Left renal cortex interstitium (tissue), 4 donors: ENCODE data around the gene DAPK1. TPM values are rescaled to one million over a fixed set of nuclear protein-coding genes. Genes with fewer than 3 reads are reported as not detected.

Experiments
- DNase-seq, 4 donors: peaks; one replicate each; pipeline ENCODE4 v3.0.0-alpha.2; 2013; ENCODE audit warnings: low read depth in 4 of 4, low spot score in 2 of 4, missing footprints in 1 of 4
- polyA plus RNA-seq, 4 donors: library from polyadenylated mRNA; unstranded; fragments of 120-200 nt; gene quantifications; one replicate each; pipeline ENCODE4 v1.2.1, GENCODE V29; 2013; ENCODE audit not compliant: insufficient read length in 4 of 4

DAPK1 gene
- polyA plus RNA-seq, 4 donors: 58.5 to 91.7 (median 75.3) TPM

- no peak for DNase-seq
These were observed 179.5 kb downstream of the DAPK1 start for GRCh38 chr9:87676976-87677775.

GRCh38 chr9:87677776-87678587 is 180.3 kb downstream of the DAPK1 start:
- no peak for DNase-seq

DNA sequence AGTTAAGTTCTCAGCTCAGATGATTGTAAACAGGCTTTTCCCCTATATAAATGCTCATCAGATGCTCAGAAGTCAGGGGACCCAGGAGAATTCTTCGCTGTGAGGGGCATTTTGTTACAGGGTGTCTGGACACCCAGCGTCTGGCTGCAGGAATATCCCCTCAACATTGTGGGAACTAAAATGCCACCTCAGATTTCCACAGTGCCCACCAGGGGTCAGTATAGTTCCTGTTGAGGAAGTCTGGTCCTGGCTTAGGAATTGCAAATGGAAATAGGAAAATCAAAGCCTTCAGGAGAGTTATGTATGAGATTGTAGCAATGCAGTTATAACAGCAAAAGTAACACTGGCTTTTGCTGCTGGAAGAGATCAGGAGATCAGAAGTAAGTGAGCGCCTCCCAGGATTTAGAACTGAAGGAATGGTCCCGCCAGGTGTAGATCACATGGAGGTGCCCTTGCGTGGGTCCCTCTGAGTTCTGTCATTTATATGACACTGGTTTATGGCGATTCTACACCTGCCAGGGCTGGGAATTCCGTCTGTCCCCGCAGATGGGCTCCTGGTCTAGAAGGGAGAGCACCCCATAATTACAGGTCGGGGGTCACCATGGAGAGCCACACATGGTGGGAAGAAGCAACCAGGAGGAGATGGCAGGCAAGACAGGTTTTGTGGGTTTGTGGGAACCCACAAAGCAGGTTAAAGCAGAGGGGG is 181.1 kb downstream of the DAPK1 start:
- DNase-seq: peak in 2 of 4 donors; percentile 46 to 78

DNA sequence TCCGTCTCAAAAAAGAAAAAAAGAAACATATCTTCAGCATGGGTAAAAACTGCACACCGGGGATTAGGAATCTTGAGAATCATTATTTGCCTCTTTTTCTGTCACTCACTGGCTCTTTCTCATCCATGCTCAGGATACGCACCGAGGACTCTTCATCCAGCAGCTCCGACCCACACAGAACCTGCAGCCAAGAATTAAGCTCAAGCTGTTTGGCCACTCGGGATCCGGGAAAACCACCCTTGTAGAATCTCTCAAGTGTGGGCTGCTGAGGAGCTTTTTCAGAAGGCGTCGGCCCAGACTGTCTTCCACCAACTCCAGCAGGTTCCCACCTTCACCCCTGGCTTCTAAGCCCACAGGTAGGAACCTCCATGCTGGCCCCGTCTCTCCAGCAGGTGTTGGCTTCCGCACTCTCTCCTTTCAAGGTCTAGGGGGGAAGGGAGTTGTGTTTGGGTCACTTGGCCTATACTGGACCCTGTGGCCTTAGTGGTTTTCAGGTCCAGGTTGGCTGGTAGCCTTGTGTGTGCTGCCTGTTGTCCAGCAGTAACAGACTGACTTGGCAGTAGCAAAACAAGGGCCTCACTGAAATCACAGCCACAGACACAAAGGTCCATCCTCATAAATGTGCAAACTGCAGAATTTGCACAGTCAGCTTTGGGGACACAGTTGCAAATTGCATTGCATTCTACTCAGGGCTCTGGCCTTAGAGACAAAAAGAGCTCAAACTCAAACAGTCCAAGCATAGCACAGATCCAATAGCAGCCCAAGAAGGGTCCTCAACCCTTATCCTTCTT is 183.8 kb downstream of the DAPK1 start:
- DNase-seq: no peak

GRCh38 chr9:87682085-87682484 is 184.4 kb downstream of the DAPK1 start:
- no peak for DNase-seq

DNA sequence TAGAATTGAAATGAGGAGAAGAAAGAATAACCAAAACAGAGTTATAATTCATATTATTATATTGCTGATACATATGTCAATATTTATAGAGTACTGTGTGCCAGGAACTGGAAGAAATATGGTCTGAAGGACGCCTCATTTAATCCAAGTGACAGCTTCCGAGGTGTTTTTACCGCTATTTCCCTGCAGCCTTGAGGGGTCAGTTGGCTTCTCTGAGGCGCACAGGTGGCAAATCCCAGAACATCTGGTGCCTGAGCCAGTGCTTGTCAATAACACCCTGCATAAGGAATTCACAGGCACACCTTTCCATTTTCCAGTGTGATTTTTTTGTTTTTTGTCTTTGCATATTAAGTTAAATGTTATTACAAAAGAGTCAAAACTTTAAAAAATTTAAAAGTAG is 185.0 kb downstream of the DAPK1 start:
- no peak for DNase-seq

DNA sequence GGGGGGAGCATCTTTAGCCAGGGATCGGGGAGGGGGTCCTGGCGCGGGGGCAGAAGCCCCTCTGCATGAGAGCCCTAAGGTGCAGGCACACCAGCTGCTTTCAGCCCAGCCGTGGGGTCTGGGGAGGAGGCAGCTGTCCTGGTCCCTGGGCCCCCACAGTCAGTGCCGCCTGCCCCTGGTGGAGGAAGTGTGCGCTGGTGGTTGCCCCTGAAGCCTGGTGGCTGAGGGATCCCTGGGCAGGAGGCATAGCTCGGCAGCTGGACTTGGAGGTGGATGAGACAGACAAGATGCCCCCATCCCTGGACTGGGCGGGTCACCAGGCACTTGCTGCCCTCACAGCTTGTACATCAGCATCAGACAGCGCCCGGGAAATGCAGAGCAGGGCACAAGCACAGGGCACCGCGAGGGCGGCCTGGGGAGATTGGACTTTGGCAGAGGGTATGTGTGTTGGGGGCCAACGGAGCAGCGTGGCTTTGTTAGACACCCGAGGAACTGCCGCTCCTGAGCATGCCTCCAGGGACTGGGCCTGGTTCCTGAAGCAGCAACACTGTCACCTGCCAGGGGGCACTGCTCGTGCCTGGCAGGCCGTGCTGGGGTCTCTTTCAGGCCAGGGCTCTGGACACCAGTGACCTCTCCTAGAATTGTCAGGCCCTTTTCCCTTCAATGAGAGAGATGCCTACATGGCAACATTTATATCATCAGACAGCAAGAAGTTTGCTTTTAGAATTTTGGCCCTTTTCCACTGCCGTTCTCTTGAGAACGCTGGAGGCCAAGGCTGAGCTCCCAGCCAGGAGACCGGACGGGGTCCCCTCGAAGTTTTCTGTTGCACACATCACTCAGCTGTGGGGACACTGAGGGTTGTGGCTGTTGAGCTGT is 186.3 kb downstream of the DAPK1 start:
- DNase-seq: no peak

DNA sequence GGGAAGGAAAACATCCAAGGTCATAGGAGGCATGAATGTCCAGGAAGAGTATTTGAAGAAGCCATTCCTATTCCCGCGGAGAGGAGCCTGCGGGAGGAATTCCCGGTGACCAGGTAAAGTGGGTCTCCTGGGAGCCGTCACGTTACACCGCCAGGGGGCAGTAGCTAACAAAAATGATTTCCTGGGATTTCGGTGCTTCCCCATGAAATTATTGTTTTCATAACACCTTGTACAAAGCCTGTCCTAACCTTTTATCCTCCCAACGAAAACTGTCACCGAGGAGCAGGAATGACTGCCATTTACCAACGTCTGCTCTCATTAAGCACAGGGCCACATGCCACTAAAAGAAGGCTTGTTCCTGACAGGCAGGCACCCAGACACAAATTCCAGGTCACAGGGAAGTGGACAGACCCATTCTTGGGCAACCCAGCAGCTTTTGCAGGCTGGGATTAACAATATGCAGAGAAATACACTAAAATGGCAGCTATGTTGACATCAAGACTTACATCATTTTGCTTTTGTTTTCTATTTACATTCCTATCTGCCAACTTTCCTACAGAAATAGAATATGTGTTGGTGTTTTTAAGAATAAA is 187.1 kb downstream of the DAPK1 start:
- DNase-seq: peak in 1 of 4 donors; percentile 40

DNA sequence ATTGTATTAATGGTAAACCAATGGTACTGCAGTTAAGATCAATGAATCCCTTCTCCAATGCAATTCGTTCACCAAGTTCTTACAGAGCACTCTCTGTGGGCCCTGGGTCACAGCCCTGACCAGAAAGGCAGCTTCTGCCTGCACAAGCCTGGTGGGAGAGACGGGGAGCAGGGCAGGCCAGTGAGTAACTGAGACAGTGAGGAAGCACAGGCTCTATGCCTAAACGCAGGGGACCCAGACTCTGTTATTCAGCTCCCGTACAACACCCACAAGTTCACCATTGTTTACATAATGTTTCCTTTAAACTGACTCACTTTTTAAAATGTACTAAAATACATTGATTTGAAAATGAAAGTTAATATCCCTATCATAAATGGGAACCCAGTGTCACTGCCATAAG is 187.8 kb downstream of the DAPK1 start:
- no peak for DNase-seq

DNA sequence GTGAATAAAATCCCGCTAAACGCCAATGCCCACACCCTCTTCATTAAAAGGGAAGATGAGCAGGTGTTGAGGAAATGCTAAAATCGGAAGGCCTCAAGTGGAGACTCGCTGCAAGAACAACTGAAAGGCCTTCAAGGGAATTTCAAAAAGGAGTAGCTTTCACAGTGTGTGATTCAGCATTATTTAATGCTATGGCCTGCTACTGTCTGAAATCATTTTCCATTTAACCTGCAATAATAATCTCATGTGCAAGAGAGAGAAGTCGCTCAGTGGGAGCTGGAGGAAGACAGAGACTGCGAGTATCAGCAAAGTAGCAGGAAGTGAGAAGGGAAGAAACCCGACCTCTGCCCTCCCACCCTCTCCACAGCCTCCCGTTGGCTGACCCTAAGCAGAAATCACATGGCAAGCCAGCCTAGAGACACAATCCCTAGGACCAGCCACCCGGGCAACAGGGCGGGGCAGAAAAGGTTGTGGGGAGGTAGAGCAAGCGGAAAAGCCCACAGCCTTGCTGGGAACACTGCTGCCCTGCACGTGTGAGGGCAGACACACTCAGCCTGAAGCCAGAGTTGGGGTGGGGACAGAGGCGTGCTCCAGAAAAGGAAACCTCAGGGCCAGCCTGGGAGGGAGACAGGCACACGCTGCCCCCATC is 188.3 kb downstream of the DAPK1 start:
- DNase-seq: no peak

- DNase-seq: no peak
These were observed 188.9 kb downstream of the DAPK1 start for GRCh38 chr9:87686520-87687090.

- DNase-seq: no peak
These were observed 189.5 kb downstream of the DAPK1 start for GRCh38 chr9:87687207-87687606.

DNA sequence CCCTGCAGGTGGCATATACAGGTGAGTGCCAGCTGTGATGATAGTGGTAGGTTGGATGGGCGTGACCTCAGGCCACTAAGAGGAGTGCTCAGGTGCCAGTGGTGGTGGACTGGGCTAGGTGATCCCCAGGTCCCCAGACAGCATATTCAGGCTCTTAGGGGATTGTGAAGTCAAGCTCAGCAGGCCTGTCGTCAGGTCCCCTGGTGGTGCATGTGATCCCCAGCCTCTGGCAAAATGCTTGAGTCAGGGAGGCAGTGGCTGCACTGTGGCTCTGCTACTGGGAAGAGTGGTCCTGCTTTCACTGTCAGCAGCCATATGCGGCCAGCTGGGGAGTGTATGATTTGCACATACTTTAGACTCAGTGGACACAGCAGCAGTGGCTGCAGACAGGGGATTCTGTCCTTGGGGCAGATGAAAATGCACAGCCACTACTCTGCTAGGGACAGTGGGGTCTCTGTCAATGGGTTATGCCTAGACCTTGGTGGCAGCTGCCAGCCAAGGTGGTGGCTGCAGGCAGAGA is 196.6 kb downstream of the DAPK1 start:
- no peak for DNase-seq

DNA sequence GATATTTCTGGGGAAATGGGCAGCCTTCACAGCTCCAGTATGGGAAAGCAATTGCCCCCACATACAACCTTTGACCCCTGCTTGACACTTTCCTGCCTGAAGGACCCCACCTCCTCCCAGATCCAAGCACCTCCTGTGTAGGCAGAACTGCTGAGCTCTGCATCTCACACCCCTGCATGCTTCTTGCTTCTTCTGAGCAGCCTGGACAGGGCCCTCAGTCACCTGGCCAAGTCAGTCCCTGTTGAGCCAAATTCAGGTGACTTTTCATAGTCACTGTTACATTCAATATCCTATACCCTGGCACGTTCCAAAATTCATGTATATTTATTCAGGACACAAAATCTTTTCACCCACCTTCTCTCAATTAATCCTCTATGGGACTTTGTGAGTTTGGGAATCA is 197.9 kb downstream of the DAPK1 start:
- DNase-seq: no peak

DNA sequence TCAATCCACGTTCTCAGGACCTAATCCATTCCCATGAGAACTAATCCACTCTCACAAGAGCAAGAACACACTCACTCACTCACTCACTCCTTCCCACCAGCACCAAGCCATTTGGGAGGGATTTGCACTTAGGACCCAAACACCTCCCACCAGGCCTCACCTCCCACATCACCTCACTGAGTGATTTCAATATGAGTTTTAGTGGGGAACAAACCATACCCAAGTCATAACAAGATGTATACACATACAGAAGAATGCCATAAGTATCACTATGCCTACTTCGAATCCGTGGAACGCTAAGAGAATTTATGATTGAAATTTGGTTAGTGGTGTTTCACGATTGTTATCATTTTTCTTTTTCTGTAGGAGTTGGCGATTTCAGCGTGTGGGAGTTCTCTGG is 199.0 kb downstream of the DAPK1 start:
- DNase-seq: no peak

DNA sequence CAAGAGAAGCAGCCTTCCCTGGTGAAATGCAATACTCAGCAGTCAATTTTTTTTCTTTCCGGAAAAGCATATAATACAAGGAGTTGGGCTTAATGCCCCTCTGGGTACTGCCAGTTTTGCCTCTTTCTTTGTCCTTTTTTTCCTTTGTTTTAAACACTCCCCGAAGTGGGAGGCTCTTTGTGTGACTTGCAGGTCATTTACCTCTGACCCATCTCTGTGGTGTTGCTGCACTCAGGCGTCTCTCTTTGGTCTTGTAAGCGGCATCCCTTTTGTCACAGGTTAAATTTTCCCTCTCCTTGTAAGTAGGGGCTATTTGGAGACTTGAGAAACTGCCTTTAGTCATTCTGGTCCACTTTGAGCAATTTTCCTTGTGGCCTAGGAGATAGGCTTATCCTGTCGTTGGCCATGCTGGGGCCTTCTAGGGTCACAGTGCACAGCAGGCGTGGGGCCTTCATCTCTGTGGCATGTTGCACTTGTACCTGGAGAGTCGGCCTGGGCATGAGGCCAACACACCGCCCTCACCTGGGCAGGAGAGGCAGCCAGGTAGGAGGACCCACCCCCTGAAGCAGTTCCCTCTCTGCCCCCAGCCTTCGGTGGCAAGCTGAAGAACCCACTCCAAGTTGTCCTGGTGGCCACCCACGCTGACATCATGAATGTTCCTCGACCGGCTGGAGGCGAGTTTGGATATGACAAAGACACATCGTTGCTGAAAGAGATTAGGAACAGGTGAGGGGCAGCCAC is 200.6 kb downstream of the DAPK1 start:
- no peak for DNase-seq

DNA sequence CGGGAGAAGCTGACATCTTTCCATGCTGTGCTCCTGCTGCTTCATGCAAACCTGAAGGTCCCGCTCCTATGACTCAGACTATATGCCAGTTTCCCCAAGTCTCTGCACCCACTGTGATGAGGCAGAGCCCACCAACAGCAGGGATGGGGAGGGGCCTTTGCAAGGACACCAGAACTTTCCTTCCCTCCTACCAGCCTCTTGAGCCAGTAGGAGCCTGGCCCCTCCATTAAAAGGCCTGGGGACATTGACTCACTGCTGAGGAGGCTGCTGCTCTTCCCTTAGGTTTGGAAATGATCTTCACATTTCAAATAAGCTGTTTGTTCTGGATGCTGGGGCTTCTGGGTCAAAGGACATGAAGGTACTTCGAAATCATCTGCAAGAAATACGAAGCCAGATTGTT is 202.2 kb downstream of the DAPK1 start:
- no peak for DNase-seq
